HEK293T (cell line): ENCODE measurements around the gene SLC6A7.

Source experiments
- FOXK2 ChIP-seq: fragments of 450-650 bp; IDR thresholded peaks from 2 replicates; pipeline ENCODE4 v1.6.1; 2016; ENCODE audit warnings: mild to moderate bottlenecking
- TARDBP ChIP-seq: fragments of 450-650 bp; IDR thresholded peaks from 2 replicates; pipeline ENCODE4 v1.6.1; 2016

- no peak for TF ChIP-seq FOXK2
- TF ChIP-seq TARDBP, result no peak
Observed at GRCh38 chr5:150218693-150219035, 28.8 kb downstream of the SLC6A7 start.
